Measurements from ENCODE around the gene TSSK2.

DNA sequence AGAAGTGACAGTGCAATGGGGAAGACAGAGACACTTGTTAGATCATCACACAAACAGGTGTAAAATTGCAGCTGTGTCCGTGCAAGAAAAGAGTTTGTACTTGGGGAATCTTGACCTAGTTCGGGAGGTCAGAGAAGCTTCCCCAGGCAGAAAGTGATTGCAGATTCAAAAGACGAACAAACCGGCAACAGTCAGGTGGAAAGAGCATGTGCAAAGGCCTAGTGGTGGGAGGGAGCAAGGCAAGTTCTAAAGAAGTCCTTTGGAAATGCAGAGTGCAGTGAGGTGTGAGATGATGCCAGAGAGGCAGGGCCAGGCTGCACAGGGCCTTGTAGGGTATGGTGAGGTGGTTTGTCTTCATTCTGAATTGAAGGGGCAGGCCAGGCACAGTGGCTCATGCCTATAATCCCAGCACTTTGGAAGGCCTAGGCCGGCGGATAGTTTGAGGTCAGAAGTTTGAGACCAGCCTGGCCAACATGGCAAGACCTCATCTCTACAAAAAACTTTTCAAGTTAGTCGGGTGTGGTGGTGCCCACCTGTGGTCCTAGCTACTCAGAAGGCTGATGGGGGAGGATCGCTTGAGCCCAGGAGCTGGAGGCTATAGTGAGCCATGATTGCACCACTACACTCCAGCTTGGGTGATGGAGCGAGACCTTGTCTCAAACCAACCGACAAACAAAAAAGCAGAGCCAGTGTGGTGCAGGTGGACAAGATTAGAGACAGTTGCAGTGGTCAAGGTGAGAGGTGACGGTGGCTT lies 15.3 kb downstream of the TSSK2 start:
- TF ChIP-seq, protein P1, sequence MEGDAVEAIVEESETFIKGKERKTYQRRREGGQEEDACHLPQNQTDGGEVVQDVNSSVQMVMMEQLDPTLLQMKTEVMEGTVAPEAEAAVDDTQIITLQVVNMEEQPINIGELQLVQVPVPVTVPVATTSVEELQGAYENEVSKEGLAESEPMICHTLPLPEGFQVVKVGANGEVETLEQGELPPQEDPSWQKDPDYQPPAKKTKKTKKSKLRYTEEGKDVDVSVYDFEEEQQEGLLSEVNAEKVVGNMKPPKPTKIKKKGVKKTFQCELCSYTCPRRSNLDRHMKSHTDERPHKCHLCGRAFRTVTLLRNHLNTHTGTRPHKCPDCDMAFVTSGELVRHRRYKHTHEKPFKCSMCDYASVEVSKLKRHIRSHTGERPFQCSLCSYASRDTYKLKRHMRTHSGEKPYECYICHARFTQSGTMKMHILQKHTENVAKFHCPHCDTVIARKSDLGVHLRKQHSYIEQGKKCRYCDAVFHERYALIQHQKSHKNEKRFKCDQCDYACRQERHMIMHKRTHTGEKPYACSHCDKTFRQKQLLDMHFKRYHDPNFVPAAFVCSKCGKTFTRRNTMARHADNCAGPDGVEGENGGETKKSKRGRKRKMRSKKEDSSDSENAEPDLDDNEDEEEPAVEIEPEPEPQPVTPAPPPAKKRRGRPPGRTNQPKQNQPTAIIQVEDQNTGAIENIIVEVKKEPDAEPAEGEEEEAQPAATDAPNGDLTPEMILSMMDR (IDR thresholded peaks at IDR 0.05) = no peak
- TF ChIP-seq POLR2A (IDR thresholded peaks at IDR 0.05) = no peak

Measured in thyroid gland (tissue), 4 donors.